HepG2 (cell line): ENCODE data around the gene TAP1. TPM values are rescaled to one million over a fixed set of nuclear protein-coding genes. Genes with fewer than 3 reads are reported as not detected.

Source experiments
- AHDC1 ChIP-seq: sonication (generic); formaldehyde crosslinking; IDR thresholded peaks from 2 replicates; pipeline ENCODE4 v1.5.1; 2020; ENCODE audit warnings: mild to moderate bottlenecking, missing genetic modification reagents, borderline replicate concordance
- CBX5 ChIP-seq: sonication (generic); formaldehyde crosslinking; IDR thresholded peaks from 2 replicates; pipeline ENCODE4 v1.4.0; 2020; ENCODE audit warnings: missing genetic modification reagents, borderline replicate concordance
- GABPA ChIP-seq, 2 experiments: IDR thresholded peaks; 2 replicates each; pipeline ENCODE4 v1.6.1; 2011 to 2016; ENCODE audit warnings: low read depth in 2 of 2, low read length in 1 of 2, missing biosample characterization in 1 of 2, missing genetic modification characterization in 1 of 2
- HNF4A ChIP-seq: sonication (generic); formaldehyde crosslinking; IDR thresholded peaks from 2 replicates; pipeline ENCODE4 v1.4.0; 2020; ENCODE audit warnings: missing genetic modification reagents
- JARID2 ChIP-seq: sonication (generic); formaldehyde crosslinking; IDR thresholded peaks from 2 replicates; pipeline ENCODE4 v1.8.1; 2023; ENCODE audit warnings: missing genetic modification reagents, inconsistent platforms; ENCODE audit not compliant: insufficient replicate concordance
- JUNB ChIP-seq: sonication (generic); formaldehyde crosslinking; IDR thresholded peaks from 2 replicates; pipeline ENCODE4 v1.8.0; 2022; ENCODE audit warnings: missing genetic modification reagents, mild to moderate bottlenecking, borderline replicate concordance
- KDM5B ChIP-seq: sonication (generic); formaldehyde crosslinking; IDR thresholded peaks from 2 replicates; pipeline ENCODE4 v1.4.0; 2020; ENCODE audit warnings: missing genetic modification reagents, mild to moderate bottlenecking, borderline replicate concordance
- MBNL3 ChIP-seq: fragments of 250-450 bp; sonication (Bioruptor Pico); conservative IDR thresholded peaks from 2 replicates; pipeline ENCODE4 v1.8.0; 2022; ENCODE audit warnings: mild to moderate bottlenecking, inconsistent platforms
- MNT ChIP-seq: fragments of 450-650 bp; IDR thresholded peaks from 2 replicates; pipeline ENCODE4 v1.6.1; 2016
- SETDB1 ChIP-seq: sonication (generic); formaldehyde crosslinking; IDR thresholded peaks from 2 replicates; pipeline ENCODE4 v1.5.1; 2020; ENCODE audit warnings: missing genetic modification reagents, mild to moderate bottlenecking, borderline replicate concordance
- TBX3 ChIP-seq: fragments of 450-650 bp; IDR thresholded peaks from 2 replicates; pipeline ENCODE4 v1.6.1; 2017; ENCODE audit warnings: antibody characterized with exemption, mild to moderate bottlenecking, inconsistent platforms, borderline replicate concordance
- TRAFD1 ChIP-seq: sonication (generic); formaldehyde crosslinking; IDR thresholded peaks from 2 replicates; pipeline ENCODE4 v1.5.1; 2020; ENCODE audit warnings: missing genetic modification reagents, mild to moderate bottlenecking, borderline replicate concordance
- ZFP1 ChIP-seq: IDR thresholded peaks from 2 replicates; pipeline ENCODE4 v1.6.1; 2016
- ZNF331 ChIP-seq: sonication (generic); formaldehyde crosslinking; IDR thresholded peaks from 2 replicates; pipeline ENCODE4 v1.4.0; 2020; ENCODE audit warnings: missing genetic modification reagents
- ZNF460 ChIP-seq: sonication (generic); formaldehyde crosslinking; IDR thresholded peaks from 2 replicates; pipeline ENCODE4 v1.5.1; 2020; ENCODE audit warnings: missing genetic modification reagents, mild to moderate bottlenecking, borderline replicate concordance
- ZNF510 ChIP-seq: sonication (generic); formaldehyde crosslinking; IDR thresholded peaks from 2 replicates; pipeline ENCODE4 v1.4.0; 2020; ENCODE audit warnings: low read depth, mild to moderate bottlenecking, missing genetic modification reagents
- ZNF550 ChIP-seq: sonication (generic); formaldehyde crosslinking; IDR thresholded peaks from 2 replicates; pipeline ENCODE4 v1.4.0; 2020; ENCODE audit warnings: mild to moderate bottlenecking, missing genetic modification reagents, borderline replicate concordance
- ZNF740 ChIP-seq: sonication (generic); formaldehyde crosslinking; IDR thresholded peaks from 2 replicates; pipeline ENCODE4 v1.4.0; 2020; ENCODE audit warnings: missing genetic modification reagents
- ZSCAN22 ChIP-seq: sonication (generic); formaldehyde crosslinking; IDR thresholded peaks from 2 replicates; pipeline ENCODE4 v1.4.0; 2020; ENCODE audit warnings: mild to moderate bottlenecking, missing genetic modification reagents
- polyA plus RNA-seq, 8 experiments: library from polyadenylated mRNA; depleted of rRNA in 3 of 8; stranded (reverse) in 7 of 8; unstranded in 1 of 8; fragments of >200 nt; fragmentation: Illumina TruSeq in 4 of 8; extraction: Trizol in 4 of 8; gene quantifications; 2 replicates each; pipeline versions ENCODE4 v1.2.1 to v1.2.3, GENCODE V29; 2011 to 2016; ENCODE audit warnings: low read depth in 4 of 8, missing spikeins in 1 of 8, mixed read lengths in 1 of 8; ENCODE audit not compliant: insufficient read depth in 1 of 8
- total RNA-seq, 5 experiments: library from RNA; depleted of rRNA; stranded (reverse); fragments of >200 nt; fragmentation: Illumina TruSeq; extraction: Trizol; gene quantifications; 2 replicates each; pipeline ENCODE4 v1.2.3, GENCODE V29; 2016; ENCODE audit warnings: low read depth in 1 of 5

The TAP1 gene
- total and polyA plus RNA-seq, 2 of the 13 experiments (the other 11 are each of a cell fraction or from before 2014, with no cell fraction given) = 31.2 to 52.2 TPM

- TF ChIP-seq AHDC1 (CRISPR knock-in tag) = peak; percentile 70; the same call in 1 of the 2 replicates
- no peak for TF ChIP-seq ZSCAN22
- peak; percentile 28; the same call in 1 of the 2 replicates for TF ChIP-seq ZNF740 (CRISPR knock-in tag)
- TF ChIP-seq MBNL3 (CRISPR knock-in tag) = no peak
- no peak for TF ChIP-seq JUNB (CRISPR knock-in tag)
- TF ChIP-seq TBX3 = no peak
- TF ChIP-seq GABPA (IDR thresholded peaks at IDR 0.05; ENCODE audit: low read depth, low read length) = no peak
- 0 out of 2 replicates have a peak, but pooled peaks have one; percentile 21 for TF ChIP-seq GABPA (CRISPR knock-in tag; IDR thresholded peaks at IDR 0.05; ENCODE audit: low read depth)
- TF ChIP-seq ZFP1 (CRISPR knock-in tag) = no peak
- TF ChIP-seq TRAFD1 (CRISPR knock-in tag) = peak; percentile 75; the same call in 1 of the 2 replicates
- peak; percentile 27; the same call in 1 of the 2 replicates for TF ChIP-seq MNT
- no peak for TF ChIP-seq SETDB1 (CRISPR knock-in tag)
- TF ChIP-seq KDM5B = peak; percentile 35; the same call in 1 of the 2 replicates
- no peak; the same call in 1 of the 2 replicates for TF ChIP-seq ZNF331 (CRISPR knock-in tag)
- TF ChIP-seq ZNF460 (CRISPR knock-in tag) = peak; percentile 39; the same call in 1 of the 2 replicates
- TF ChIP-seq CBX5 (CRISPR knock-in tag) = peak; percentile 78; the same call in 1 of the 2 replicates
- peak; percentile 56; the same call in 1 of the 2 replicates for TF ChIP-seq ZNF510 (CRISPR knock-in tag)
- no peak for TF ChIP-seq ZNF550 (CRISPR knock-in tag)
- TF ChIP-seq HNF4A (CRISPR knock-in tag) = peak; percentile 34; the same call in 1 of the 2 replicates
- no peak for TF ChIP-seq JARID2 (CRISPR knock-in tag)
These were observed at the start of gene TAP1, which contains the start of gene PSMB9 (continued) for GRCh38 chr6:32853541-32854375.
